Myocyte (in vitro differentiated cells): ENCODE data around the gene ULBP2. TPM values are rescaled to one million over a fixed set of nuclear protein-coding genes. Genes with fewer than 3 reads are reported as not detected.
"Not testable (repeated sequence)": the region's sequence is repeated elsewhere in the genome, so short reads cannot be mapped to it uniquely, and the experiment has no call there.

ENCODE experiments used
- DNase-seq: peaks from one replicate; pipeline ENCODE4 v3.0.0-alpha.2; 2012; ENCODE audit warnings: low read depth
- total RNA-seq: library from RNA; depleted of rRNA; stranded (reverse); fragments of >200 nt; gene quantifications from 2 replicates; pipeline ENCODE4 v1.2.3, GENCODE V29; 2014

Gene ULBP2
- total RNA-seq, 1 donor from 2014 or later = 5.8 TPM

DNA sequence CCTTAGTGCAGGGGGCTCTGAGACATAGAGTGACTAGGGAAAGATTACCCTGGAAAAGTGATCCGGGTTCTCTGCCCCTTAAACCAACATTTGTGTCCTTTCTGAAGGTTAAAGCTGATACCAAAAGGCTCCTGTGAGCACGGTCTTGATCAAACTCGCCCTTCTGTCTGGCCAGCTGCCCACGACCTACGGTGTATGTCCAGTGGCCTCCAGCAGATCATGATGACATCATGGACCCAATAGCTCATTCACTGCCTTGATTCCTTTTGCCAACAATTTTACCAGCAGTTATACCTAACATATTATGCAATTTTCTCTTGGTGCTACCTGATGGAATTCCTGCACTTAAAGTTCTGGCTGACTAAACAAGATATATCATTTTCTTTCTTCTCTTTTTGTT lies 6.8 kb downstream of the ULBP2 start:
- DNase-seq = no peak

DNA sequence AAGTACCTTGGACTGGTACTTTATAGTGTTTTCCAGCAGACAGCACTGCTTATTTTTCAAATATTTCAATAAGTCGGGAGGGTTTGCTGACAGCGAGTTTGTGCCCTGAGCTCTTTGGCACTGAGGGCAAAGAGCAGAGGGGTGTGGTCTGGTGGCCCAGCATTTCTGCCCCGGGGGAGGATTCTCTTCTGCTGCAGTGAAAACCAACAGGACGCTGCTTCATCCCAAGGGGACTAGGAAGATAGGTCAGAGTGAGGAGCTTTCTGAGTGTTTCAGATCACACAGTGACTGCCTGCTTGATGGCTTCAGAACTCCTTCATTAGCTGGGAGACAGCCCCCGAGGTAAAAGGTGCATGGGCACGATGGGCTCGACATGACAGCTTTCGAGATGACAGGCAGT lies 8.6 kb downstream of the ULBP2 start:
- DNase-seq = no peak

DNA sequence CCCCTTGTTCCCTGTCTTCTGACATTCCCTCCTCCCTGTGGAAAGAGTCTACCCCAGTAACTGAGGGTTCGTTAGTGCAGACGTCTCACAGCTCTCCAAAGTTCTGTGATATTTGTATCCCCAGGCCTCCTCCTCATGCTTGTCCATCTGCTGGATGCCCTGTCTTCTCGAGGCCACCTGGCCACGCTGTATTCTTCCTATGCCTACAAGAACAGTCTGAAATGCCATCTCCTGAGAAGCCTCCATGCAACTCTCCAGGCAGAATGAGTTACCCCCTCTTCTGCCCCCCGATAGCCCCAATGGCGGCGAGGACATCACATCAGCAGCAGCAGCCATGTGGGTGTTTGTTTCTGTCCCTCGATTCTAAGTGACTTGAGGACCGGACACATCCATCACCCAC lies 9.3 kb downstream of the ULBP2 start:
- DNase-seq = no peak

DNA sequence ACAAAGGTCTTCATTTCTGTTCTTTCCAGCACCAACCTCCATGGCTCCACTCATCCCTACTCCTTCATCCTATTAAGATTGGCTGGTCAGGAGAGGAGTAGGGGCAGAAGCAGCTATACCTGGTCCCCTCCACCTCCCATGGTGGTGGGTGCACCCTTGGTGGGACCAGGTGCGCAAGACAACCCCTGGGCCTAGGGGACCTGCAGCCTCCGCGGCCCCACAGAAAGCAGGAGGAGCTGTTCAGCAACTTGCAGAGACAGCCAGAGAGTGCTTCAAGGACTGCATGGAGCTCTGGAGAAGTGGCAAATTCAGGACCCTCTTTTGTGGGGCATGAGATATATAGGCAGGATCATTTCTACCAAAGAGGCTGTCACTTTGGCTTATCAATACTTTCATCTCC lies 9.8 kb downstream of the ULBP2 start:
- DNase-seq = no peak

DNA sequence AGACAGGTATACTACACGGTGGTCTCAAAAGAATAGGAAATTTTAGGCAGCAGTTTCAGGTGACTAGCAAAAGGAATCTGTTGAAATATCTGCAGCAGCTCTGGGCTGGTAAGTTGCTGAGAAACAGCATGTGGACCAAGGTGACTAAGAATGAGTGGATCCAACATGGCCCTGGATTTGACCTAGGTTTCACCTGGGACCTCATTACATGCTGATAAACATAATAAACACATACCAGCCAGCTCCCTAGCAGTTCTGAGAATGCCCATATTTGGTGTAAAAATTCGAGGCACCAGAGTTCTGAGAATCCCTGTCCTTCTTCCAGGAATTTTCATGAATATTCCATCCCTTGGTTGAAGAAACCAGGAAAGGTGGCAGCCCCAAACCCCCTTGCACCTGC lies 11.6 kb downstream of the ULBP2 start:
- not testable (repeated sequence) for DNase-seq

DNA sequence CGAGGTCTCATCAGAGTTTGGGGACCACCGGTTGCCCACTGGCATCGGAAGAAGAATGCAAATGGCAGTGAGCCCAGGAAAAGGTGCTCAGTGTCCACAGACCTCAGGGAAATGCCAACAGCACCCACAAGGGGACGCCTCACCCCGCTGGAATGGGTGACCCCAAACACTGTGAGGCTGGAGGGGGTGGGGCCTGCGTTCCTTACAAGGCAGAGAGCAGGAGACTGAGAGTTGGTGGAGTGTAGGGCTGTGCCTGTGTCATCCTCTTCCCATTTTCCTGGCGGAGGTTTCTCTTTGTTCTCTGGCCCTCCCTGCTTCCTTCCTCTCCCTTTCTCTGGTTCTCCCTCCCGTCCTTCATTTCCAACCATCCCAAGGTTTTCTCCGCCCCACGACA lies 12.1 kb downstream of the ULBP2 start:
- DNase-seq = not testable (repeated sequence)

DNA sequence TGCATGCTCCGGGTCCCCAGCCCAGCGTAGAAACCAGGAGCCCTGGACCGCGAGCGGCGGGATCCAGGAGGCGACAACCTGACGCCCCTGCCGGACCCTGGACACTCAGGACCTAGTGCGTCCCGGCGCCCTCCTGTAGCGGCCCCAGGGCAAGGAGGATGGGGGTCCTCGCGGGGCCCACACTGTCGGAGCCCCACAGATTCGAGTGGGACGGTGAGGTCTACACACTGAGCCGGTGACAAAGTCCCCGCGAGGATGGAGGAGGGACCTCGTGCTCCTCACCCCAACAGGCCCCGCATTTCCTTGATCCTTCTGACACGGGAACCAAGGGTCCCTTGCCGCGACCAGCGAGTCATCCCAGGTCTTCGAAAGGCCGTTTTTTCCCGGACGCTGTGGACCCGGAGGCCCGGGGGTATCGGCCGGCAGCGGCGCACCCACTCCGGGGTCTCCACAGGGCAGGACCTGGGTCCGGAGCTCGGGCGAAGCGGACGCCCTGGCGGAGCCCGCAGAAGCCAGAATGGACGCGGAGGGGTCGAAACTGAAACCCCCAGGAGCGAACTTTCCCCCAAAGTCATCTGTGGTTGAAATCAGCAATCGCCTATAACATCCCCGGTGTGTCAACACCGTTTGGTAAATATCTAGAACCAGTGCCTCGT lies 12.6 kb downstream of the ULBP2 start:
- not testable (repeated sequence) for DNase-seq

DNA sequence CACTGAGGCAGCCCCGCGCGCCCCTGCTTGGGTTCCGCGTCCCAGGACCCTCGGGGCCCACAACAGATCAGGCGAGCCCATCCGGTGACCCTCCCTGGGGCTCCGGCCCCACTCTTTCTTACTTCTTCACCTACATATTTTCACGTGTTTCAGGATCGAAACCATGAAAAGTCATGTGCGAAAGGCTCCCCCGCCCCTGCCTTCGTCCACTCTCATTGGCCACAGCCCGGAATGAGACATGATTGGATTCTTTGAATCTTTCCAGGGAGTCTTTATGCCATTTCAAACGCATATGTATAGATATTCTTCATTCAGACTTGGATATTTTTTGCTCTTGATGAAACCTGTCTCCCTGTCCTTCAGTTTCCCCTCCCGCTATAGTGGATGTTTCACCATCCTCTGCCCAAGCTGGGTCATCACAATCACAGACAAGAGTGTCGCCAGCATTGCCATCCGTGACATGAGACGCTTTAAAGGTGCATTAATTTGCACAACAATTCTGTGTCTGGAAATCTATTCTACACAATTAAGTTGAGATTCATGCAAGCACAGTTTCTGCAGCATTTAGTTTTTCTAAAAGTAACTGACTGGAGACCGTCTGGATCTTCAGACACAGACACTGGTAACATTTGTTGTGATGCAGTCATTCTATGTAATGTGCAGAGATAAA lies 13.3 kb downstream of the ULBP2 start:
- not testable (repeated sequence) for DNase-seq

DNA sequence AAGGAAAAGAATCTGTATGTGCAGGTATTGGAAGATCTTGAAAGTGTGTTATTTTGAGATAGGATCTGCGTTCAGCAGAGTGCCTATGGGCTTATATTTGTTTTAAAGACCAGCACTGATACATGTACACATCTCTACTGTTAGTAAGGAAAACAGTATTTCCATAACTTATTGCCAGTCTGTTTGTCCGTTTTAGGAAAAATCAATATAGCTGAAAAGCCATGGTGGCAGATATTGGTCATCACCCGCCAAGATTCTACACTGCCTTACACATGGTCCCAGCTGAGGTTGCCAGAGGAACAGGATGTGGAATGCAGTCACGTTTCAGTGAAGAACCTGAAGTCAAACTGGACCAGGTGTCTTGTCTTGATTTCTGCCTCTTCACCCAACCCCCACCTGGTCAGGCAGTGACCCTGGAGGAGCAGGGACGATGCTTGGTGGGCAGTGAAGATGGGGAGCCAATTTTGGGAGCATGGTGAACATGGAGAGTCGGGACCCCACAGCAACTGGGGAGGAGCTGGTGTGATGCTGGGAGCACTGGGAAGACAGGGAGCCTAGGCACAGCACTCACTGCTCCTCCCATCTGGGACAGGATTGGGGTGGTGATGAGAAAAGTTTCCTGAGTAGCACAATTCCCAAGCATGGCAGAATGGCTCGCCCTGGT lies 14.0 kb downstream of the ULBP2 start:
- DNase-seq = not testable (repeated sequence)

DNA sequence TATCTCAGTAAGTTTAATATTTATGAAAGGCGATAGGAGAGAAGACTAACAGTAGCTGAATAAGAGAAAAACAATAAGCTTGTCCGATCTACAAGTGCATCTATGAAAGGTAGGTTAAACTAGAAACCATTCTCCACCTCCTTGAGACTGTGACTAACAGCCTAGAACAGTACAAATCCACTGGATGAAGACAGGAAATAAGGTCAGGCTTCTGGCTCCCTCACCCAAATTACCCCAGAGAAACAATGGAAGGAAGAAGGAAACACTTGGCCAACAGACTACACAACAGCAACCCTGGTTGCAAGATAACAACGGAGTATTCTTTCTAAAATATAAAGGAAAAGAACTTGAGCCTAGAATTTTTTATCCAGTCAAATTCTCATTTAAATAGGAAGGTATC lies 16.3 kb downstream of the ULBP2 start:
- not testable (repeated sequence) for DNase-seq

DNA sequence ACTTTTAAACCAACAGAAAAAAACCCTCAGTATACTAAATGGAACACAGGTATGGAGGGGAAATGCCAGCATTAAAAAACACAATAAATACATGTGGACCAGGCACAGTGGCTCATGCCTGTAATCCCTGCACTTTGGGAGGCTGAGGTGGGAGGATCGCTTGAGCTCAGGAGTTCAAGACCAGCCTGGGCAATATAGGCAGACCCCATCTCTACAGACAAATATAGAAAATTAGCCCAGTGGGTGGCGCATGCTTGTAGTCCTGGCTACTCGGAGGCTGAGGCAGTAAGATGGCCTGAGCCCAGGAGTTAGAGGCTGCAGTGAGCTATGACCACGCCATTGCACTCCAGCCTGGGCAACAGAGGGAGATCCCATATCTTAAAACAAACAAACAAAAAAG lies 18.0 kb downstream of the ULBP2 start:
- not testable (repeated sequence) for DNase-seq

DNA sequence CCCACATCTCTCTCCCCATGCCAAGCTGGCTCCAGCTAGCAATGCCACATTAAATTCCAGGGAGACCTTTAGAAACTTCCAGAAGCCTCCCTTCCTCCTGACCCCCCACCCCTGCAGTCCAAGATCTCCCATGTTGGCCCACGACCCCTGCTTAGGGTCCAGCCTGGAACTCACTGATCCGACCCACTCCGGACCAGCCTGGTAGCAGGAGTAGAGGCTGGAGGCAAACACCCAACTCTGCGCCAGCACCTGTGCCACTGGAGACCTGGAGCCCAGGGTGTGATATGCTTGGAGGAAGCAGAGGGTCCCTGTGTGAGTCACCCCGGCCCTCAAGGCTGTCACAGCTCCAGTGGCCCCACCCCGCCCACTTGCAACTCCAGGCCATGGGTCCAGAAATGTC lies 18.7 kb downstream of the ULBP2 start:
- no peak for DNase-seq

DNA sequence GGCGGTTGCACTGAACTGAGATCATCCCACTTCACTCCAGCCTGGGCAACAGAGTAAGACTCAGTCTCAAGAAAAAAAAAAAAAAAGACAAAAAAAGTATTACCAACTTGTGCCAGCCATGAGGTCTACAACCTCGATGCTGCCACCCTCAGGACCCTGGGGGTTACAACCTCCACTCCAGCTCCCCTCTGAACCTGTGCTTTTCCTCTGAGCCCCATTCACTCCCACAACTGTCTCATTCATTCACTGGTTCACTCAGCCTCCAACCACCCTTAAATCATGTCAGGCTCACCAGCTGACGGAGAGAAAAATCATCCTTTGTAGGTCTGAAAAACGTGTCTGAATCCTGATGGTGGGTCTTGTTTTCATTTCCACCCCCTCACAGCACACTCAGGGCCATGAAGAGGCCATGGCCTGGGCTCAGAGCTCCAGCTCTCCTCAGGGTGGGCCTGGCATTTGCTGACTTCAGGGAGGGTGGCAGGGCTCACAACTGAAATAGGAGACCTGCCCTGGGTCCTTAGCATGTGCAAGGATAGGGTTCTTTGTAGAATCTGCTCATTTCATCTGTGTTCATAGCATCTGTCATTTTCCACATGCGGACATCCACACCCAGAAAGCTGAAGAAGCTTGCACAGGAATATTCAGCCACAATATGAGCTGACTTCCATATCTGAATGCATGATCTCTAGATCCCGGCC lies 20.1 kb downstream of the ULBP2 start:
- no peak for DNase-seq

DNA sequence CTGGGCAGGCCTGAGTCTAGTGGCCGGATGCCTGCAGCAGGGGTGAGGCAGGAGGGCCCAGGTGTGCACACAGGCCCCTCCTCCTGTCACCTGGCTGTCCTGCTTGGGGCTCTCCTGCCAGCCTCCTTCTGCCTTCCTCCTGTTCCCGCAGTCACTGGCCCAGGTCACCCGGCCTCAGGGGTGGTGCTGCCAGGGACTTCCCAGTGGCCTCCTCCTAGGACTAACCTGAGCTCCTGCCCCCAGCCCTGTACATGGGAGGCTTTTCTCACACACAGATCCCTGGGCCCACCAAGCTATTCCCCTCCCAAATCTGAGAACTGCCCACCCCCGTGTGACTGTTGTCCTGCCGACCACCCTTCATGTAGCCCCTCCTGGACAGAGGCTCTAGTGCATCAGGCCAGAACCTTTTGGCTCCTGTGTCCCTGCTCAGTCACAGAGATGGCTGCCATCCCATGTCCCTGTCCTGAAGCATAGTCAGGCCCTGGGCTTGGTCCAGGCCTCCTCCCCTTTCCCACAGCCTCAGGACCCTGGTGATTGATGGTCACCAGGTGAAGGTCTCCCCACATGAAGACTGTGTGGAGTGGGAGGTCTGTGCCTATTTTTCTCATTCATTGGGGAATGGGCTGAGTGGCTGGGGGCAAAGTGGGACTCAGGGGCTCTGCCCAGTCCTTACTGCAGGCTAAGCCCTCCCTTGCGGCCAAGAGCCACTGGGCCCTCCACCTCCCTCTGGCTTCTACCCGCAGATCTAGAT lies 20.8 kb downstream of the ULBP2 start:
- no peak for DNase-seq

DNA sequence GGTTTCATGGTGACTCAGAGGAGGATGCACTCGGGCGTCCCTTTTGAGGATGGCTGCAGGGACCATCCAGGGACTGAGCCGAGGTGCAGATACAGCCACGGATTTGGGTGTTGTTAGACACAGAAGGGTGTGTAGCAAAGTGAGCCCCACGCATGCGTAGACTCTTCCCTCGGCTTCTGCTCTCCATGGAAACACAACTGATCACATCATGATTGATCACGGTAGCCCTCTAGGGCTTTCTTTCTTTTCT lies 21.3 kb downstream of the ULBP2 start:
- DNase-seq = peak; percentile 60

DNA sequence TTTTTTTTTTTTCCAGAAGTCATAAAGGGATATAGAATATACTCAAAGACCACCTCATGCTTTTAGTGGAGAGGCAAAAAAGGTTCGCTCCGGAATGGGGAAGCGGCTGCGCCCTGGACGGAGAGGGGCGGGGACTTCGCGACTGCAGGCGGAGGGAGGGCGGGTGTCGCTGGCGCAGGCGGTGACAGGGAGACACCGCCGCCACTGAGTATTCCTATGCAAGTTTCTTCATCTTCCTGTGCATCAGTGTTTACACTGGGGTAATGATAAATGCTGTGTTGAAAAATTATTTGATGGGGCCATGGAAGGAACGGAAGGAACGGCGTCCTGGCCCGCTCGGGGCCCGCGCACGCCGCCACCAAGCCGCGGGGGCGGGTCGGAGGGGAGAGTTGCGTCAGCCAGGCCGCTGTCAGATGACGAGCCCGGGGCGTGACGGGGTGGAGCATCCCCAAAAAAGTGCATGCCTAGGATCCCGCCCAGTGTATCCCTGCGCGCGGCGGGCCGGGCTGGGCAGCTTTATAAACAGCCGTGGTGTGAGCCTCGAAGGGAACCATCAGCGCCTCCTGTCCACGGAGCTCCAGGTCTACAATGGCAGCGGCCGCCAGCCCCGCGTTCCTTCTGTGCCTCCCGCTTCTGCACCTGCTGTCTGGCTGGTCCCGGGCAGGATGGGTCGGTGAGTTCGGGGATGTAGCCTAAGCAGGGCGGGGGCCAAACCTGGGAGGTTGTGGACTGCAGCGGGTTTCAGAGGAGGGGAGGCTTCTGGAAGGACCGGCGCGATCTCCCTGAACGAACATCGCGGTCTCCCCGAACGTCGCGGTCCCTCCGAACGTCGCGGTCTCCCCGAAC lies 21.9 kb downstream of the ULBP2 start, which contains the start of gene ULBP1:
TSS of gene ULBP1 (plus strand) at position 482 of the 846 bp plus-strand sequence. CDS start at position 589, 107 bp downstream.
- peak; percentile 86 for DNase-seq

DNA sequence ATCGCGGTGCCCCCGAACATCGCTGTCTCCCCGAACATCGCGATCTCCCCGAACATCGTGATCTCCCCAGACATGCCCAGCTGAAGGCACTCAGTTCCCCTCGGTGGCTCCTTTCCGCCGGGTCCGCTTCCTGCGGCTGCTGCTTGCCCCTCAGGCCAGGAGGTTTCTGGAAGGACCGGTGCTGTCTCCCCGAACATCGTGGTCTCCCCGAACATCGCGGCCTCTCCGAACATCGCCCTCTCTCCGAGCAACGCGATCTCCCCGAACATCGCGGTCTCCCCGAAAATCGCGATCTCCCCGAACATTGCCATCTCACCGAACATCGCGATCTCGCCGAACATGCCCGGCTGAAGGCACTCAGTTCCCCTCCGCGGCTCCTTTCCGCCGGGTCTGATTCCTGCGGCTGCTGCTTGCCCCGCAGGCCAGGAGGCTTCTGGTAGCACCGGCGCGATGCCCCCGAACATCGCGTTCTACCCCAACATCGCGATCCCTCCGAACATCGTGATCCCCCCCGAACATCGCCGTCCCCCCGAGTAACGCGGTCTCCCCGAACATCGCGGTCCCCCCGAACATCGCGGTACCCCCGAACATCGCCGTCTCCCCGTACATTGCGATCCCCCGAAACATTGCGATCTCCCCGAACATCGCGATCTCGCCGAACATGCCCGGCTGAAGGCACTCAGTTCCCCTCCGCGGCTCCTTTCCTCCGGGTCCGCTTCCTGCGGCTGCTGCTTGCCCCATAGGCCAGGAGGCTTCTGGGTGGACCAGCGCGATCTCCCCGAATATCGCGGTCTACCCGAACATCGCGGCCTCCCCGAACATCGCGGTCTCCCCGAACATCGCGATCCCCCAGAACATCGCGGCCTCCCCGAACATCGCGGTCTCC lies 22.7 kb downstream of the ULBP2 start:
- DNase-seq = no peak

DNA sequence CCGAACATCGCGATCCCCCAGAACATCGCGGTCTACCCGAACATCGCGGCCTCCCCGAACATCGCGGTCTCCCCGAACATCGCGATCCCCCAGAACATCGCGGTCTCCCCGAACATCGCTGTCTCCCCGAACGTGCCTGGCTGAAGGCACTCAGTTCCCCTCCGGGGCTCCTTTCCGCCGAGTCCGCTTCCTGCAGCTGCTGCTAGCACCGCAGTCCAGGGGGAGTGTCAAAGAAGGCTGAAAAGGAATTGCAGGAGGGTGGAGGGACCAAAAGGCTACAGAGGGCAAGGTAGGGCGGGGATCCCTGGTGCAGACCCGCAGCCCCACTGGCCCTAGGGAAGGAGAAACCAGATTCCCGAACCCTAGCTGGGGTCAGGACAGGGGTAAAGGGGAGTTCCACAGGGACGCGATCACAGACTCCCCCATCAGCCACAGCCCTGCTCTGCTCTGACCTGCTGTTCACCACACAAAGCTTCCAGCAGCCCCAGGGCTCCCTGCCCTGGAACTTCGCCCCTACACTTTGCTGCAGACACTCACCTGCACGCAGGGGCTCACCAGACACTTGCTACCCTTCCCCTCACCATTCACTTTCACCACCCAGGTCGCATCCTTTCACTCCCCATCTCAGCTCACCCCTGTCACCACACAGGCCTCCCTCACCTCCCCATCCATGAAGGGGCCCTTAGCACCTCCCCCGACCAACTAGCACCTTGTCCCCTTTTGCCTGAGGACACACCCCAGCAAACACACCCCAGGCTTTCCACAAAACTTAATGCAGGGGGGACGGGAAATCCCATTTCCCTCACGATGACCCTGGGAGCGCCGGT lies 23.6 kb downstream of the ULBP2 start:
- DNase-seq = no peak

DNA sequence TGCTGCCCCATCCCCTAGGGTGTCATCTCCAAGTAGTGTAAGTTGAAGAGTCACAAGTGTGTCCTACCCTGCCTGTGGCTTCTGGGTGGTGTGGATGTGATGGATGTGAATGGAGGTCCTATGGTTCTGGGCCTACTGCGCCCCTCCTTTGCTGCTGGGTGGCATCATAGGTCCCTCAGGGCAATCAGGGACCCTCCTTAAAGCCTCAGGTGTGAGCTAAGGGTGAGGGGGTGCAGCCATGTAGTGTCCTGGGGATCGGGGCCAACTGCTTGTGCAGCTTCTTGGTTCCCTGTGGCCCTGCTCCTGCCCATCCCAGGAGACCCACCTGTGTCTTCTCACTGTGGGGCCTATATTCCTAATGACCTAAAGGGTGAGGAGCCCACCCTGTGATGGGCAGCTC lies 24.5 kb downstream of the ULBP2 start:
- not testable (repeated sequence) for DNase-seq
